ENCODE data around the gene KLHL7.

KLHL7 gene

GRCh38 chr7:23105644-23106056 is at the start of gene KLHL7:
Gene KLHL7 (plus strand): TSS chr7:23105785. CDS start chr7:23106027, 242 bp downstream.
- DNase-seq (ENCODE audit: low read depth in 2 of 2): peak; percentile 87 to 93

DNA sequence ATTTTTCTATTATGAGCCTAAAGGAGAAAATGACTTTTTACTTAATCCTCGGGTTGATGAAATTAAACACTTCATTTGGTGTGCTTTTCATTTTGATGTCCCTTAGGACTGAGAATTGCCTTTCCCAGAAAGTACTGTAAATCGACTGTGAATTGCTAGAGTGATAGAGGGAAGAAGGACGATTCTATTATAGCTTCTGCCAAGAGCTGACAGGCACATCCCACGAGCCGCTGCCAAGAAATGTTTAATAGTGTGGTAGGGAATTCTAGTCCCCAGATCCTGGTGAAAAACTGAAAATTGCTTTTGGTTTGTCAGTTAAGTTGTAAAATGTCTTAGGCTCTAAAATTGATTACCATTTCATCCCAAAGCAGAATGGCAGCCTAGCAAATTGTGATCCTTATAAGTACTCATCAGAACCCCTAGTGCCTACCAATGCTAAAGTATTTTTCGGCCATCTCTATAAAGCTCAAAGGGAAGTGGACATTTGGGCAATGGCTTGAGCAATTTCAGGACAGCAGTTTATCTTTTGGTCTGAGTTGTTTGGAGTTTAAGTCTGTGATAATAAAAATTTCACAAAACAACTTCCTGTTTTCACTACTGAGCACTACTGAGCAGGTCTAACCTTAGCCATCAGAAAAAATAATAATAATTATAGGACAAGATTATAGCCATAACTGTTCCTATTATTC is 47.0 kb upstream of the KLHL7 start:
- no peak for DNase-seq (ENCODE audit: low read depth in 2 of 2)

GRCh38 chr7:23061327-23061726 is 44.3 kb upstream of the KLHL7 start:
- no peak for DNase-seq (ENCODE audit: low read depth in 2 of 2)

DNA sequence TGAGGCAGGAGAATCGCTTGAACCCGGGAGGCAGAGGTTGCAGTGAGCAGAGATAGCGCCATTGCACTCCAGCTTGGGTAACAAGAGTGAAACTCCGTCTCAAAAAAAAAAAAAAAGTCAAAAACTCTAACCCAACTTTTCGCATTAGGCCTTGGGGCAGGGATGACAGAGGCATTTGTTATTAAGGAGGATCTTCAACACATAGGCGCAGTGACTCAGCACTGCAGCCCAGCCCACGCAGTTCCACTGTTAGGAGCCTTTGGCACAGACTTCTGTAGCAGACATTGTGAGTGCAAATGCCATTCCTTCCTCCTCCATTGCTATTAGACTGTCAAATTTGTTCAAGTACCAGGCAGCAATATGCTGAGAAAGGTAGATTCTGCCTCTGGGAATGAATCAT is 43.1 kb upstream of the KLHL7 start:
- DNase-seq (ENCODE audit: low read depth in 2 of 2): no peak

GRCh38 chr7:23065974-23066373 is 39.6 kb upstream of the KLHL7 start:
- DNase-seq (ENCODE audit: low read depth in 2 of 2): no peak

GRCh38 chr7:23067271-23067670 is 38.3 kb upstream of the KLHL7 start:
- DNase-seq (ENCODE audit: low read depth in 2 of 2): no peak

DNA sequence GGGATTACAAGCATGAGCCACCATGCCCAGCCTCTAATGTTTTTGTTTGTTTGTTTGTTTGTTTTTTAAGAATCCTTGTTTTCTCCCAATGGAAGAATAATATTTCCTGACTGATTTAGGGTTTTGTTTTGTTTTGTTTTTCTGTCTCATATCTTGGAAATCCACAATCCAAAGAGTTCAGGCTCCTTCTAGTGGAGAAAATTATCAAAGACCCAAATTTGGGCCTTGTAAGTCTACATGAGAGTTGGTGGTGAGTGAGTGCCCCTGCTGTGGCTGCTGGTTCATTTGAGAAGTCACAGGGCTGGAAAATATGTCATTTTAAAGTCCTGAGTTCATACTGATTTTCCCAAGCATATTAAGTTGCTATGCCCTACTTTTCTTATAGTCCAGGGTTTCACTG is 33.5 kb upstream of the KLHL7 start:
- DNase-seq (ENCODE audit: low read depth in 2 of 2): no peak

DNA sequence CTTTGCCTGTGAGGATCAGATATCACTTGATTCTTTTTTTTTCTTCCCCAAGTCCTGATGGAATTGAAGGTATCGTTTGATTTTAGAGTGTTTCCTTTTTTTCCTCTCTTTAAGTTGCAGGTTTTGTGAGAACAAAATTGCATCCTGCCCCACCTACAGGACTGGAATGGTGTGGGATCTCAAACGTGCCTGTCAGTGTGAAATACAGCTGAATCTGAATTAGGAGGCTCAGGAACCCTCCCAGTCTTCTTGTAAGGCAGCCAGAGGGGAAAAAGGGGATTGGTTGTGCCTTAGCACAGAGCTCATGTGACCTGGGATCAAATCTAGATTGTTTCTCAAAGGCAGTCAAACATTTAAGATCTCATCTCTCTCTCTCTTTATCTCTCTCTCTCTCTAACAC is 32.7 kb upstream of the KLHL7 start:
- DNase-seq (ENCODE audit: low read depth in 2 of 2): no peak

DNA sequence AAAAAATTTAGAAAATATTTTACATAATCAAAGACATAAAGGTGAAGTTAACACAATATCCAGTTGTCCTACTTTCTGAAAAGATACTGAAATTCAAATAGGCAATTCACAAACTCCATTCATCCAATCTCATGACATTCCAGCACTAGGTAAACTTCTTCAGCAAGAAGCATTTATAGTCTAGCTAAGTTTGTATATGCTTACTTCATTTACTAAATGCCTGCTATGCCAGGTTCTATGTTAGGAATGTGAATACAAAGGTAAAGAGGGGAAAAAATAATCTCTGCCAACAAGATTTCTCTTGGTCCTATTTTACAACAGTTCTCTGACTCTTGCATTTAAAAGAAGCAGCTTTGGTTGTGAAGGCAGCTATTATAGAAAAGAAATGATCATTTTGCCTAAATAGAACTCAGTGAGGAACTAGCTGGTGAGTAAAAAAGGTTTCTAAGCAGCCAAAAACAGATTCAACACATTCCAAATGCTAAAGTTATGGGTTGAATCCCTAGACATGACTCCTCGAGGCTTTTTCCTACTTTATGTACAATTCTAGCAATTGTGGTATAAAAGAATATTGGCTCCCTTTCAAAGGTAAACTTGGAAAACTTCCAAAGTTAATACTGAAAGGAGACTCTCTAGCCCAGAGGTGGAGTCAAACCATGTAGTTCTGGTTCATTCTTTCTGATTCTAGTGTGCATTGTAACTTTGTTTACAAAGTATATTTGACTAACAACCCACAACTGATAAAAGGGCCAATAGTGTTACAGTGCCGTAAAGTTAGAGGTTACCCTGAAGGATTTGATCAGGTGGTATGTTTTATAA is 30.9 kb upstream of the KLHL7 start:
- DNase-seq (ENCODE audit: low read depth in 2 of 2): no peak

GRCh38 chr7:23075571-23075970 is 30.0 kb upstream of the KLHL7 start:
- DNase-seq (ENCODE audit: low read depth in 2 of 2): no peak

DNA sequence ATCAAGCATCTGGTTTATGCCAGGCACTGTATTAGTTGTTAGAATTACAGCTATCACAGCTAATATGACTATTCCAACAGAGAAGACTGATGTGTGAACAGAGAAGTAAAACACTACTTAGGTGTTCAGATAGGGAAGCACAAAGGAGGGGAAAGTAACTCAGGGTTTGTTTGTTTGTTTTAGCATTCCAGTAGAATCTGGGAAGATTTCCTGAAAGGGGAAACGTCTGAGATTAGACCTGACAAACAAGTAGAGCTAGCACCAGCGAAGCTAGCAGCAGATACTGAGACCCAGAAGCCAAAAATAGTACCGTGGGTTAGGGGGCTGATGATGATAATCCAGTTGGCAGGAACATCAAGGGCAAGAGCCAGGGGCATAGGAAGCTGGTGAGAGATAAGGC is 28.8 kb upstream of the KLHL7 start:
- no peak for DNase-seq (ENCODE audit: low read depth in 2 of 2)

GRCh38 chr7:23093111-23093510 is 12.5 kb upstream of the KLHL7 start:
- DNase-seq (ENCODE audit: low read depth in 2 of 2): no peak

DNA sequence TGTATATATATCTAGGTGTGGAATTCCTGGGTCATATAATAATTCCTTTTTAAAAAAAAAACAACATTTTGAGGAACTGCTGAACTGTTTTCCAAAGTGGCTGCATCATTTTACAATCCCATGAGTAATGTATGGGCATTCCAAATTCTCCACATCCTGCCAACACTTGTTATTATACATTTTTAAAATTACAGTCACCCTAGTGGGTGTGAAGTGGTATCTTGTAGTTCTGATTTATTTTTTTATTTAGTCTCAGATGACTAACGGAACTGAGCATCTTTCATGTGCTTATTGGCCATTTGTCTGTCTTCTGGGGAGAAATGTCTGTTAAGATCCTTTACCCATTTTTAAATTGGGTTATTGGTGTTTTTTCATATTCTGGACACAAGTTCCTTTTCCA is 12.0 kb upstream of the KLHL7 start:
- DNase-seq (ENCODE audit: low read depth in 2 of 2): no peak

DNA sequence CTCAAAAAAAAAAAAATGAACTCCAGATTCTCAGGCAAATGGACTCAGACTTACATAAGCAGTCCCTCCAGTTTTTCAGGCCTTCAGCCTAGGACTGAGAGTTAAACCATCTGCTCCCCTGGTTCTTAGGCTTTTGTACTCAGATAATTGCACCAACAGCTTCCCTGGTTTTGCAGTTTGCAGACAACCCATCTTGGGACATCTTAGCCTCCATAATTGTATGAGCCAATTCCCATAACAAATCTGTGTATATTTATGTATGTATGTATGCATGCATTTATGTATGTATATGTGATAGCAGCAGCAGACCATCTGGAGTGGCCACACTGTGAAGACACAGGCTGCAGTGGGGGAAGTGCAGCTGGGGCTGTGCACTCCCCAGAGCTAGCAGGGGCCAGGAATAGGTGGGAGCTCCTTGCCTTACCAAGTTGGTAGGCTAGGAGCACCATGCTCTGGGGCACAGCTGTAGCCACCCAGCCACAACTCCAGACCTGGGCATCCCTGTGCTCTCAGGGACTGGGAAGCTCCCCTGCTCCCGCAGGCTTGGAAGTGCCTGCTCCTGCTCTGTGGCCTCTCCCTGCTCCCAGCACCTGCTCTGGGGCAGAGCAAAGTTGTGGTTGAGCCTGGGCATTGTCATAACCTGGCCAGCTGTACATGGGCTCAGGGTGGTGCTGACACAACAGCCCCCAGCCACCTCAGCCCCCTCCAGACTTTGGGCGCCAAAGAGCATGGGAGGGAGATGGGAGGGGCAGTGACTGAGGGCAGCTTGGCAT is 8.9 kb upstream of the KLHL7 start:
- no peak for DNase-seq (ENCODE audit: low read depth in 2 of 2)

- DNase-seq (ENCODE audit: low read depth in 2 of 2): no peak
These were observed 7.6 kb upstream of the KLHL7 start for GRCh38 chr7:23098029-23098428.

DNA sequence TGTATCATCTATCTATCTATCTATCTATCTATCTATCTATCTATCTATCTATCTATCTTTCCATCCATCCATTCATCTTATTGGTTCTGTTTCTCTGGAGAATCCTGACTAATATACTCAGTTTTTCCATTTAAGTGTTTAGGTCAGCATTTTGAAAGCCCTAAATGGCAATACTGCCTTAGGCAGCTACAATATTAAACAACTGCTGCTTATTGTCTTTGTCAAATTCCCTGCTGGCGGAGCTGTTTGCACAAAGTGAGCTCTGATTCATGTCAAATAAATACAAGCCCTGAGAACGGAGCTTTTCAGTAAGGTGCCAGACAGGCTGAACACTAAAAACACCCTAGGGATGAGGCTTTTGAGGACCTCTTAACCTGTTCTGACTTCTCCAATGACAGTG is 7.1 kb upstream of the KLHL7 start:
- no peak for DNase-seq (ENCODE audit: low read depth in 2 of 2)

DNA sequence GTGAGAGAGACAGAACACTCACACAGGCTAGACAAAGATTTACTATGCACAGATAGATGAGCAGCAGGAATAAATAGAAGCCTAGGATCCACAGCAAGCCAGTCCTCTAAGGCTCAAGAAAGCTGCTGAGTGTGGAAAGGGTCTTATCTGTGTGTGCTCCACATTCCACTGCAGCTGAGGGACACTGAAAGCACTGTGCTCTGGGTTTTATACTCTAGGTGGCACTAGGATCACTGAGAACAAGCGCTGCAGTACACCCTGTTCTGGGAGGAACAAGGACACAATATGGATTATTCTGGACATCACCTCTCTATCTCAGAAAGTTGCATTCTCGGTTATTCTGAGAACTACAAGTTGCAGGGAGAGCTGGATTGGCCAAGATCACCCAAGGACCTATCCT is 4.9 kb upstream of the KLHL7 start:
- no peak for DNase-seq (ENCODE audit: low read depth in 2 of 2)

DNA sequence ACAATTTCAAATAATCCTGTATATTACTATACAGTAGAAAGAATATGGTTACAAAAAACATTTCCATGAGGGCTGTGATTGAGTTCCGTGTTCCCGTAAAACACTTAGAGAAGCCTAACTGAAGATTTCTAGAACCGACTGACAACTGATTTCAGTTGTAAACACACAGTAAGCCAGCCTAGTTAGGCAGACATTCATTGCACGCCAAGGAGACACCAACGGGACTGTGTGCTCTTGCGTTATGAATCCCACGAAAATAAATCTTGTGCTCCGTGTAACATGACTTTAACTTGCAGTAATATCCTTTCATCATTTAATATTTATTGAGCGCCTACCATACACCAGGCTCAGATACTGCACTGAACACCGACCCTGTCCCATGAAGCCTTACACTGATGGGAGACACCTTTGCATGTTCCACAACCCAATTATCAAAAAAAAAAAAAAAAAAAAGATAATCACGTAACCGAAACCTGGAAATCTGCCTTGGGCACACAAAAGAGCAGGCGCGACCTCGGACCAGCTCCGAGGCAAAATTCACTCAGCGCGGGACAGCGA is 420 bp upstream of the KLHL7 start:
- DNase-seq (ENCODE audit: low read depth in 2 of 2): no peak

DNA sequence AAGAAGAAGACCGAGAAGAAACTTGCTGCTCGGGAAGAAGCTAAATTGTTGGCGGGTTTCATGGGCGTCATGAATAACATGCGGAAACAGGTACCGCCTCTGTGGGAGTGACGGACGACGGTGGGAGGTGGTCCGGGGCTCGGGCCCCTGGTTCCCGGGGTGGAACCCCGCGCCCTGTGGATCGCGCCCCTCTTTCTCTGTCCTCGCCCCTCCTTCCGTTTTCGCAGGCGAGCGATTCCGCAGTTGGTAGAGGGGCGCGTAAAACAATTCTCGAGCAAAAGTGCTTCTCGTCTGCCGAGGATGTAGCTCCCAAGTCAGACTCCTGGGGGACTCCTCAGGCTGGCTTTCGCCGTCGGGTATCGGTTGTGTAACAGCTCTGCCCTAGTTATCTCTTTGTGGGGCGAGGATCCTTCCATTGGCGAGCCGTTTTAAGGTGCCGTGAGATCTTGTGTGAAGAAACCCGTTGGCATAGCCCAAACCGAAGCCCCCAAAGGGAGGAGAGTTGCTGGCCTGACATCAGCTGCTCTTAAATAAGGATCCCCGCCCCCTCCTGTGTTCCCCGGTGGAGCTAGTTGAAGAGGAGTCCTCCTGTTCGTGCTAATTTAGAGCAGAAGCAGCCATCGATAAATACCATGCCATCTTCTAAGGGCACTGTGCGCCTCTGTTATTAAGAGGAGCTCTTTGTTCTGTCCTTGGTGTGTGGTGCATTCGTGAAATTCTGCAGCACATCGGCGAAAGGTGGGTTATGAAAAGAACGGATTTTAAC is 655 bp downstream of the KLHL7 start:
- peak in 1 of 2 donors; percentile 4 for DNase-seq (ENCODE audit: low read depth in 2 of 2)

DNA sequence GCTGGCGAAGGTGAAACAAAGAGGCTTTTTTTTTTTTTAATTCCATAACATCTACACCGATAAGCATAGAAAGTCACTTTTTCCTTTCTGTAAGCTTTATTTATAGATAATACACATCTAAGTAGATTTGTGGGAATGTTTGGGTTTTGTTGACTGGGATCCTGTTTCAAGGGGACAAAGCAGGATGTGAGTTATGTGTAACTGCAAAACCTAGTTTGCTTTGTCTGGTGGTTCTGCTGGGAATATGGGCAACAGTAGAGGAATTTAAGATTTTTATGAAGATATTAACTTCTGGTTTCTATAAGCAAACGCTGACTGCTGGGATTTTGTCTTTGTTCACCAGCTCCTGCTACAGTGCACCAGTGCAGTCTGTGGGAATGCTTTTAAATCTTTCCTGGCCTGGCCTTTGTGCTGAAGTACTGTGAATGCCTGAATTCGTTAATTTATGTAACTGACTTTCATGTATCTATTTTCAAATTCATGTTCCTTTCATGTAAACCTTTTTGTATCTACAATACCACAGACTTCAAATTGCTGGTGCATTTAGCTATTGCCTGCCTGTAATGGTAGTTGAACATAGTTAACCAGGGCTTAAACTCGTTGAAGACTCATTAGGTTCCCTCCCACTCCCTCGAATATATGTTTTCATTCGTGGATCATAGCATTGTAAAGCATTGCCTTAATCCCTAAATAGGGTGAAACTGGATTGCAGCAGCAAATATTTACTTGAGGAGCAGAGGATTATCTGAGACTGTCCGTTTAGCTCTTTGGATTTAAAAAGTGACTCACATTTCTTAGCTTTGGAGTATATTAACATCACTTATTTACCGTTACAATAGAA is 1.5 kb downstream of the KLHL7 start:
- no peak for DNase-seq (ENCODE audit: low read depth in 2 of 2)

DNA sequence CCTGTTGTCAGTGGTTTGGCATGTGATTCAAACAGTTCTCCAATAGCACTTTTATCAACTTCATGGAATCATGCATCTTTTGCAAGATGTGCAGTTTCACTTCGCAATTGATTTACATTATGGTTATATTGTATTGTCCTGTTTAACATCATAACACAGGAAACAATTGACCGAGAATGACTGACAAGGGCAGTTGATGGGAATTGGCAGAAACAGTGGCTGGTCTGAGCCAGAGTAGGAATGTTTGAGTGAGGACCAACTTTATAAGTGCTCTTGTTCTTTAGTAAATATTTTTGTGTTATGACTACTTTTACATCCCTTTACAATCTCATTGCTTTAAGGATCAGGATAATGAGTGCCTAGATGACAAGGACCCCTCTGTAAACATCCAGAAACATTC is 2.2 kb downstream of the KLHL7 start:
- DNase-seq (ENCODE audit: low read depth in 2 of 2): no peak

Data from stimulated activated CD4-positive, alpha-beta T cell treated with anti-CD3 and anti-CD28 coated beads, Interleukin-1b, Interleukin-23, amount 100 ng/mL, for 1 hour (primary cell).